K562 (cell line): ENCODE measurements around the gene MFAP2. TPM values are rescaled to one million over a fixed set of nuclear protein-coding genes. Genes with fewer than 3 reads are reported as not detected.

Experiments
- ATAC-seq: fragments of 200-7000 bp; cut with Tn5 transposase; 3 replicates; pipeline ENCODE4 v1.9.1; 2020; ENCODE audit warnings: moderate library complexity
- BruUV-seq: library from RNA; stranded (reverse); fragments of 400-500 nt; replicated peaks from 2 replicates; lab custom pipeline; 2021; lab: Mats Ljungman, UMichigan
- CTCF ChIA-PET: fragments of 300-600 bp; formaldehyde crosslinking; extraction: SDS; loops from one replicate; lab custom pipeline; 2021; ENCODE audit warnings: low intra/inter-chr PET ratio; lab: Yijun Ruan, JAX
- POLR2A ChIA-PET: fragments of 300-600, 350-650 bp; sonication (Branson Sonifier 250); formaldehyde crosslinking; extraction: SDS; loops from one replicate; lab custom pipeline; 2021; ENCODE audit warnings: antibody characterized with exemption, inconsistent platforms; lab: Yijun Ruan, JAX
- DNase-seq, 4 experiments: peaks; one replicate each; pipeline versions ENCODE4 v3.0.0 to v3.0.0-alpha.2; 2011 to 2018; ENCODE audit warnings: low spot score in 3 of 4, mixed read lengths in 3 of 4; ENCODE audit errors: extremely low read depth in 1 of 4
- FAIRE-seq: peaks from 2 replicates; lab custom pipeline; 2011; peaks lifted over from hg19 to GRCh38; lab: Jason Lieb, UNC
- H2AFZ ChIP-seq: 2 replicates; pipeline ENCODE4 v1.6.0; 2011; ENCODE audit warnings: low read depth, low read length, control low read depth, inconsistent platforms
- H3K27ac ChIP-seq: fragments of 200-600 bp; 3 replicates; pipeline ENCODE4 v1.8.0; 2011; ENCODE audit warnings: low read depth, mild to moderate bottlenecking, control low read depth, inconsistent platforms, low read length, moderate library complexity, mixed read lengths; ENCODE audit errors: extremely low read depth
- H3K27me3 ChIP-seq, 2 experiments: fragments of 300-600 bp in 1 of 2; 2 replicates in 1 of 2; 3 replicates in 1 of 2; pipeline versions ENCODE4 v1.6.0 to v1.8.0; 2011; ENCODE audit warnings: inconsistent platforms in 2 of 2, low read length in 2 of 2, mild to moderate bottlenecking in 1 of 2, mixed read lengths in 1 of 2, moderate library complexity in 1 of 2; ENCODE audit not compliant: control insufficient read depth in 2 of 2, insufficient read depth in 2 of 2
- H3K36me3 ChIP-seq: fragments of 300-600 bp; 3 replicates; pipeline ENCODE4 v1.8.0; 2011; ENCODE audit warnings: mild to moderate bottlenecking, low read length, inconsistent platforms; ENCODE audit not compliant: control insufficient read depth, insufficient read depth
- H3K4me1 ChIP-seq, 2 experiments: fragments of 200-600 bp in 1 of 2; replicated peaks in 1 of 2; 2 replicates in 1 of 2; 3 replicates in 1 of 2; pipeline versions ENCODE4 v1.5.1 to v1.8.0; 2011; ENCODE audit warnings: inconsistent platforms in 2 of 2, low read length in 2 of 2, mild to moderate bottlenecking in 1 of 2, mixed read lengths in 1 of 2, moderate library complexity in 1 of 2; ENCODE audit not compliant: control insufficient read depth in 2 of 2, insufficient read depth in 2 of 2
- H3K4me2 ChIP-seq: 2 replicates; pipeline ENCODE4 v1.6.1; 2011; ENCODE audit warnings: low read length, control low read depth, inconsistent platforms, mixed read lengths; ENCODE audit not compliant: insufficient read depth
- H3K4me3 ChIP-seq: fragments of 200-600 bp; sonication (generic), shearing (Covaris generic); 2 replicates; pipeline ENCODE4 v1.5.1; 2016; ENCODE audit warnings: control low read depth, inconsistent platforms
- H3K79me2 ChIP-seq: fragments of 200-600 bp; 3 replicates; pipeline ENCODE4 v1.8.0; 2011; ENCODE audit warnings: low read length, inconsistent platforms; ENCODE audit not compliant: control insufficient read depth, insufficient read depth
- H3K9ac ChIP-seq, 2 experiments: 2 replicates each; pipeline versions ENCODE4 v1.6.0 to v1.6.1; 2011; ENCODE audit warnings: low read depth in 2 of 2, low read length in 2 of 2, control low read depth in 1 of 2, inconsistent platforms in 1 of 2, mild to moderate bottlenecking in 1 of 2, mixed read lengths in 1 of 2; ENCODE audit not compliant: insufficient read depth in 1 of 2
- H3K9me1 ChIP-seq: one replicate; pipeline ENCODE4 v1.6.0; 2011; ENCODE audit warnings: inconsistent platforms, mild to moderate bottlenecking, low read length, moderate library complexity; ENCODE audit not compliant: control insufficient read depth, insufficient read depth
- H3K9me3 ChIP-seq: replicated peaks from 2 replicates; pipeline ENCODE4 v1.5.1; 2011; ENCODE audit warnings: low read depth, low read length, inconsistent platforms; ENCODE audit not compliant: control insufficient read depth, insufficient read depth
- H4K20me1 ChIP-seq: replicated peaks from 2 replicates; pipeline ENCODE4 v1.6.1; 2011; ENCODE audit warnings: low read length, inconsistent platforms, mixed read lengths; ENCODE audit not compliant: control insufficient read depth, insufficient read depth
- CTCFL ChIP-seq: IDR thresholded peaks from 2 replicates; pipeline ENCODE4 v1.6.1; 2011; ENCODE audit warnings: borderline replicate concordance, low read depth, mild to moderate bottlenecking, moderate library complexity, low read length; ENCODE audit not compliant: insufficient read depth, poor library complexity, severe bottlenecking
- WGBS: fragments of 100-300 bp; shearing (Covaris generic); methylation state at CpG from one replicate; pipeline ENCODE4 v1.1.6; 2016; ENCODE audit warnings: low coverage, mixed read lengths; ENCODE audit not compliant: insufficient coverage; ENCODE audit errors: missing lambda C conversion rate; 5-methylcytosine and 5-hydroxymethylcytosine counted together
- in situ Hi-C: fragments of 300-500 bp; cut with MboI; formaldehyde crosslinking; loops from 4 replicates; pipeline ENCODE4 v1.15.0; 2018; ENCODE audit warnings: inconsistent platforms, mixed read lengths
- intact Hi-C: fragments of 100-400 bp; cut with micrococcal nuclease; formaldehyde crosslinking; loops from 2 replicates; pipeline ENCODE4 v1.14.2; 2022
- polyA plus RNA-seq, 8 experiments: library from polyadenylated mRNA; depleted of rRNA in 4 of 8; stranded (reverse) in 5 of 8; unstranded in 3 of 8; fragments of >200 nt; fragmentation: Nextera tagmentation in 2 of 8; fragmentation: Illumina TruSeq in 1 of 8; extraction: Ambion mirVana in 2 of 8; extraction: Trizol in 1 of 8; gene quantifications; 2 replicates each; pipeline versions ENCODE4 v1.2.1 to v1.2.3, GENCODE V29; 2011 to 2014; ENCODE audit warnings: inconsistent platforms in 1 of 8, missing spikeins in 1 of 8
- total RNA-seq, 7 experiments: library from RNA; depleted of rRNA in 6 of 7; stranded (reverse); fragments of >200 nt in 6 of 7; fragmentation: Illumina TruSeq in 2 of 7; extraction: Trizol in 2 of 7; gene quantifications; 2 replicates each; pipeline versions ENCODE4 v1.2.1 to v1.2.3, GENCODE V29; 2011 to 2021; ENCODE audit warnings: low replicate concordance in 1 of 7
- TF ChIP-seq, protein P1 (sequence below): sonication (generic); formaldehyde crosslinking; IDR thresholded peaks from 2 replicates; pipeline ENCODE4 v1.8.0; 2022; ENCODE audit warnings: mild to moderate bottlenecking, missing genetic modification reagents

The MFAP2 gene
- total and polyA plus RNA-seq, 9 of the 15 experiments (the other 6 are each of a cell fraction or from before 2014, with no cell fraction given), result not detected

- ChIA-PET CTCF (no interaction called here), POLR2A (interaction anchor here (0.6 kb wide), 1 partner anchor 95 kb away, joined by 3 read pairs; no protein-coding TSS in a partner anchor)
- no peaks in the 10 kb centered on the region for H3K9me3 ChIP-seq
- no peaks in the 10 kb centered on the region for H3K79me2 ChIP-seq
- H3K4me2 ChIP-seq, result no peak overlapping the region
- ATAC-seq, result no peak
- no peak overlapping the region for H2AFZ ChIP-seq
- no peaks in the 10 kb centered on the region for H3K9me1 ChIP-seq
- no peaks in the 10 kb centered on the region for H3K27me3 ChIP-seq
- H3K27ac ChIP-seq, result no peak overlapping the region
- no TSS peak for BruUV-seq
- no peak overlapping the region for H3K9ac ChIP-seq
- H3K4me1 ChIP-seq, result peaks cover 0 to 22% of the 10 kb centered on the region in 2 experiments; a peak in 1 of 5 replicates
- H3K36me3 ChIP-seq, result peaks cover 32% of the 10 kb centered on the region; the same call in 2 of the 3 replicates
- peak; percentile 16 for TF ChIP-seq CTCFL
- TF ChIP-seq, protein P1, sequence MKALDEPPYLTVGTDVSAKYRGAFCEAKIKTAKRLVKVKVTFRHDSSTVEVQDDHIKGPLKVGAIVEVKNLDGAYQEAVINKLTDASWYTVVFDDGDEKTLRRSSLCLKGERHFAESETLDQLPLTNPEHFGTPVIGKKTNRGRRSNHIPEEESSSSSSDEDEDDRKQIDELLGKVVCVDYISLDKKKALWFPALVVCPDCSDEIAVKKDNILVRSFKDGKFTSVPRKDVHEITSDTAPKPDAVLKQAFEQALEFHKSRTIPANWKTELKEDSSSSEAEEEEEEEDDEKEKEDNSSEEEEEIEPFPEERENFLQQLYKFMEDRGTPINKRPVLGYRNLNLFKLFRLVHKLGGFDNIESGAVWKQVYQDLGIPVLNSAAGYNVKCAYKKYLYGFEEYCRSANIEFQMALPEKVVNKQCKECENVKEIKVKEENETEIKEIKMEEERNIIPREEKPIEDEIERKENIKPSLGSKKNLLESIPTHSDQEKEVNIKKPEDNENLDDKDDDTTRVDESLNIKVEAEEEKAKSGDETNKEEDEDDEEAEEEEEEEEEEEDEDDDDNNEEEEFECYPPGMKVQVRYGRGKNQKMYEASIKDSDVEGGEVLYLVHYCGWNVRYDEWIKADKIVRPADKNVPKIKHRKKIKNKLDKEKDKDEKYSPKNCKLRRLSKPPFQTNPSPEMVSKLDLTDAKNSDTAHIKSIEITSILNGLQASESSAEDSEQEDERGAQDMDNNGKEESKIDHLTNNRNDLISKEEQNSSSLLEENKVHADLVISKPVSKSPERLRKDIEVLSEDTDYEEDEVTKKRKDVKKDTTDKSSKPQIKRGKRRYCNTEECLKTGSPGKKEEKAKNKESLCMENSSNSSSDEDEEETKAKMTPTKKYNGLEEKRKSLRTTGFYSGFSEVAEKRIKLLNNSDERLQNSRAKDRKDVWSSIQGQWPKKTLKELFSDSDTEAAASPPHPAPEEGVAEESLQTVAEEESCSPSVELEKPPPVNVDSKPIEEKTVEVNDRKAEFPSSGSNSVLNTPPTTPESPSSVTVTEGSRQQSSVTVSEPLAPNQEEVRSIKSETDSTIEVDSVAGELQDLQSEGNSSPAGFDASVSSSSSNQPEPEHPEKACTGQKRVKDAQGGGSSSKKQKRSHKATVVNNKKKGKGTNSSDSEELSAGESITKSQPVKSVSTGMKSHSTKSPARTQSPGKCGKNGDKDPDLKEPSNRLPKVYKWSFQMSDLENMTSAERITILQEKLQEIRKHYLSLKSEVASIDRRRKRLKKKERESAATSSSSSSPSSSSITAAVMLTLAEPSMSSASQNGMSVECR (CRISPR knock-in tag), result no peak
- TF ChIP-seq, all 486 proteins: peak for 1
- WGBS, result 83% methylated on average over 6 of the region's 8 CpGs
- no peaks in the 10 kb centered on the region for H4K20me1 ChIP-seq
- FAIRE-seq (no peak), DNase-seq (no peak)
- in situ Hi-C loops (no loop called here), intact Hi-C loops (no loop called here)
- no peak overlapping the region for H3K4me3 ChIP-seq
These were observed 19.4 kb upstream of the MFAP2 start for GRCh38 chr1:16999863-17000262.
